GM21367 (cell line): ENCODE results near the gene DCLRE1A.
"Not testable (repeated sequence)": the region's sequence is repeated elsewhere in the genome, so short reads cannot be mapped to it uniquely, and the experiment has no call there.

ENCODE experiments used
- ATAC-seq: cut with Tn5 transposase; IDR thresholded peaks from one replicate; pipeline ENCODE4 v1.9.1; 2021; ENCODE audit not compliant: unreplicated experiment

Gene DCLRE1A

GRCh38 chr10:113859261-113859660 lies 5.4 kb upstream of the DCLRE1A start:
- peak; percentile 53 for ATAC-seq

DNA sequence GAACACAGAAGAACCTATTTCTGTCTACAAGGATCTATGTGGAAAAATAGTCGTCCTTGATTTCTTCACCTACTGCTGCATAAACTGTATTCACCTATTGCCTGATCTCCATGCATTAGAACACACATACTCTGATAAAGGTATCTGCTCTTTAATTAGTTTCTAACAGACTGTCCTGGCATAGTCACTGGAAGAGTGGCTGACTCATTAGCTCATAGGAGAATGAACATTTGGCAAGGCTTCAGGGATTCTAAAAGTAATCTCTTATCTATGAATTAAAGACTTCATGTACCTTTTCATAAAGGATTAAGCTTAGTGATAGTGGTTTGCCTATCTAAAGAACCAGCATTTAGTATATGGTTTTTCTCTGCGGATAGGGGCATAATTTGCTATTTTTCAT lies 4.7 kb upstream of the DCLRE1A start:
- ATAC-seq, result no peak

GRCh38 chr10:113857210-113857609 lies 3.3 kb upstream of the DCLRE1A start:
- no peak for ATAC-seq

DNA sequence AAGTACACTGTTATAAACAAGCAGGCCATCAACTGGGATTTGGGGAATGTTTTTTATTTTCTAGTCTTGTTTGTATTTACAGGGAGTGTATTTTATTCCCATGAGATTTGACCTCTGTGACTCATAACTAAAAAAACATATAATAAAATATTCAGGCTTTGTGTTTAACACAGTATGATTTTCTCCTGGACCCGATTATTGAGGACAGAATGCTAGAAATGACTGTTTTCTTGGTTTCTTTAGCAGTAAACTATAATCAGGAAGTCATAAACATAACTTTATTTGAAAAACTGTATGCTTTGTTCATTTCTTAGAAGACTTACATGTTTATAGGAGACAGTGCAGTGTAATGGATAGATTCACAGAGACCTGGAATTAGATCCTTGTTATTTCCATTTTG lies 2.7 kb upstream of the DCLRE1A start:
- ATAC-seq, result no peak

- peak; percentile 20 for ATAC-seq
Observed at GRCh38 chr10:113854761-113855588, 1.1 kb upstream of the DCLRE1A start.

GRCh38 chr10:113853578-113854012 lies 287 bp downstream of the DCLRE1A start:
- no peak for ATAC-seq

- ATAC-seq, result no peak
Observed at GRCh38 chr10:113849946-113850345, 3.9 kb downstream of the DCLRE1A start.

DNA sequence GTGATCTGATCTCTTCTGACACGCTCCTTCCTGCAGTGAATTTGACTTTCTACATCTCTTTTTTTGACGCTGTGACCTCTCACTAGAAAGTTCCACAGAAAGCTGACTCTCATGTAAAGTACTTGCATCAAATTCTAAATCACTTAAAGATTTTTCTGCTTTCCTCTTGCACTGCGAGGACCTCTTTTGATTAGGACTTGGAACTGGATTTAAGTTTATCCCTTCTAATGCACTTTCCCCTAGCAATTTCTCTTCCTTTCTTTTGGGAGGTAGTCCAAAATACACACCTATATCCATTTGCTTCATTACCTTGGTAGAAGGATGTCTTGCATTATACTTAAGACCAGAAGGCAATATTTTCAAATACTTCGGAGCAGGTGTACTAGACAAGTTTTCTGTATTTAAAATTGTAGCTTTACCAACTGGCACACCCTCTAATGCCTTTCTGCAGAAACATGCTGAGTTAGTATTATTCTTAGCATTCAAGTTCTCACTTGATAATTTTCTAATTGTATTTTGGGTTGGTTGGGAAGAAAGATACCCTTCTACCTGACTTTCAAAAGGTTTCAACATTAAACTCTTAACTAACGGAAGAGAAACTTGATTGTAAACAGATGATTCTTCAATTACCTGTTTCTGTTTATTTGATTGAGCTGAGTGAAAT lies 4.6 kb downstream of the DCLRE1A start:
- ATAC-seq, result no peak

GRCh38 chr10:113846036-113846435 lies 7.8 kb downstream of the DCLRE1A start:
- peak; percentile 51 for ATAC-seq

DNA sequence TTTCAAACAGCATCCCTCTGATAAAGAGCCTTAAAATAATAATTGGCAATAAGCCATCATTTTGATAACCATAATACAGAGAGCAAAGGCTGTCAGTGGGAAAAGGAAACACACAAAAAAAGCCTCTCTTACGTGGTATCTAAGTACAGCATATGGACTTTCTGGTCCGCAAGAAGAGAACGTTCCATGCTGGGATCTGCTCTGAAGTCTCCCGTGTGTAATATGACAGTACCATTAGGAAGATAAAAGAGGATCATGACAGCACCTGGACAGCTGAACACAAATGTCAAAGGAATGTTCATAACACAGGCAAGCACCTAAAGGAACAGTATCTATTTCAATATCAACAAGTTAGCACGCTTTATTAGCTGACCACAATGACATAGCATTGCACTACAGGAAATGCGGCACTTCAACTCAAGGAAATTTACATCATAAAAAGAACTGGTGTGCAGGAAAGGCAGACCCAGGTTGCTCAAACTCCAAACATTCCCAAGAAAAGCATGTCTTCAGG lies 9.9 kb downstream of the DCLRE1A start:
- ATAC-seq, result no peak

- ATAC-seq, result no peak
Observed at GRCh38 chr10:113842171-113842570, 11.7 kb downstream of the DCLRE1A start.

DNA sequence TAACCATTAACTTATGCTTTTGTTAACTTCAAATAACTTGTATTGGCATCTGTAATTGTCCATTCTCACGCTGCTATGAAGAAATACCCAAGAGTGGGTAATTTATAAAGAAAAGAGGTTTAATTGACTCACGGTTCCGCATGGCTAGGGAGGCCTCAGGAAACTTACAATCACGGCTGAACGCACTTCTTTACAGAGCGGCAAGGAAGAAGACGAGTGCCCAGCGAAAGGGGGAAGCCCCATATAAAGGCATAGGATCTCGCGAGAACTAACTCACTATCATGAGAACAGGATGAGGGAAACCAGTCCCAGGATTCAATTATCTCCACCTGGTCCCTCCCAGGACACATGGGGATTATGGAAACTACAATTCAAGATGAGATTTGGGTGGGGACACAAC lies 25.3 kb downstream of the DCLRE1A start:
- not testable (repeated sequence) for ATAC-seq

GRCh38 chr10:113825791-113826190 lies 28.1 kb downstream of the DCLRE1A start:
- ATAC-seq, result no peak

GRCh38 chr10:113823389-113823788 lies 30.5 kb downstream of the DCLRE1A start:
- no peak for ATAC-seq

DNA sequence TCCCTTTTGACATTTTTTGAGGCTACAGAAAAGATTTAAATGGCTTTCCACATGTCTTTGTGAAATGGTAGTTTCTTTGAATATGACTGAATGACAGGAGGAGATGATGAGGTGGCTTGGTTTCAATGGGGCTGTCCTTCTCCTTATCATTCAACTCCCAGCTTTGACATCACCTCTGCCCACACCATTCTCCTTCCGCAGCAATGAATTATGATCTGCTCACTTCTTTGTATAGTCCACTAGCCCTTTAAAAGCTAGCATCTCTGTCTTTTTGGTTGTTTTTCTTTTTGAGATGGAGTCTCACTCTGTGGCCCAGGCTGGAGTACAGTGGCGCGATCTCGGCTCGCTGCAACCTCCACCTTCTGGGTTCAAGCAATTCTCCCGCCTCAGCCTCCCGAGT lies 31.7 kb downstream of the DCLRE1A start:
- ATAC-seq, result no peak

DNA sequence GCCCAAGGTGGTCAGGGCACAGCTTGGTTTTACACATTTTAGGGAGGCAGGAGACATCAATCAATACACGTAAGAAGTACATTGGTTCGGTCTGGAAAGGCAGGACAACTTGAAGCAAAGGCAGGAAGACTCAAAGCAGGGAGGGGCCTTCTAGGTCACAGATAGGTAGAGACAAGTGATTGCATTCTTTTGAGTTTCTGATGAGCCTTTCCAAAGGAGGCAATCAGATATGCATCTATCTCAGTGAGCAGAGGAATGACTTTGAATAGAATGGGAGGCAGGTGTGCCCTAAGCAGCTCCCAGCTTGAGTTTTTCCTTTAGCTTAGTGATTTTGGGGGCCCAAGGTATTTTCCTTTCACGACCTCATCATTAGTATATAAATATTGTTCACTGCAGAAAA lies 32.6 kb downstream of the DCLRE1A start:
- ATAC-seq, result not testable (repeated sequence)

GRCh38 chr10:113820507-113820906 lies 33.4 kb downstream of the DCLRE1A start:
- no peak for ATAC-seq

DNA sequence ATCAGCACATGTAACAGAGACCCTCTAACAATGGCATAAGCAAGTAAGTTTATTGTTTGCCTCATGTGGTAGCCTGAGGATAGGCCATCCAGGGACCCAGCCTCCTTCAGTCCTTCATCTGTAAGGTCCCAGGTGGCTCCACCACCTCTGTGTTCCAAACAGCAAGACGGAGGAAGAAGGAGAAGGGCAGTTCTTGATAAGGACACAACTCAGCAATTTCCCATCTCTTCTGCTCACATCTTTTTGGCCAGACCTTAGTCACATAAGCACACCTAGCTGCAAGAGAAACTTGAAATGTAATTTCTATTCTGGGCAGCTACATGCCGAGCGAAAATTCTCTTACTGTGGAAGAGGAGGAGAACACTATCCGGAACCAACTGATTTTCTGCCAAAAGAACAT lies 33.9 kb downstream of the DCLRE1A start:
- ATAC-seq, result no peak

DNA sequence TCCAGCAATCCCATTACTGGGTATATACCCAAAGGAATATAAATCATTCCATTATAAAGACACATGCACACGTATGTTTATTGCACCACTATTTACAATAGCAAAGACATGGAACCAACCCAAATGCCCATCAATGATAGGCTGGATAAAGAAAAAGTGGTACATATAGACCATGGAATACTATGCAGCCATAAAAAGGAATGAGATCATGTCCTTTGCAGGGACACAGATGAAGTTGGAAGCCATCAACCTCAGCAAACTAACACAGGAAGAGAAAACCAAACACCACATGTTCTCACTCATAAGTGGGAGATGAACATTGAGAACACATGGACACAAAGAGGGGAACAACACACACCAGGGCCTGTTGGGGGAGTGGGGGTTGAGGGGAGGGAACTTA lies 39.2 kb downstream of the DCLRE1A start:
- not testable (repeated sequence) for ATAC-seq

- ATAC-seq, result no peak
Observed at GRCh38 chr10:113808168-113808567, 45.7 kb downstream of the DCLRE1A start.

- ATAC-seq, result no peak
Observed at GRCh38 chr10:113806503-113806902, 47.4 kb downstream of the DCLRE1A start.

DNA sequence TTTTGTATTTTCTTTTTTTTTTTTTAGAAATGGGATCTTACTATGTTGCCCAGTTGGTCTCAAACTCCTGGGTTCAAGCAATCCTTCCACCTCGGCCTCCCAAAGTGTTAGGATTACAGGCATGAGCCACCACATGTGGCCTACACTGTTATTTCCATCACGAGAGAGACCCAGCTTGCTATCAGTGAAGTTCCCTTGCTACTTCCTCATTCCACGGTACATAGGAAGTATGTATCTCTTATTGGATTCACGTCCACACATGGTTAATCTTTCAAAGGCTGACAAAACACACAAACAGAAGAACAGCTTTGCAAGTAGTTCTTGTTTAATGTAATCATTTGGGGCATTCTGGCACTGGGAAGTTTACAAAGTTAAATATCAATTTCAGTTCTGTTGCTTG lies 50.9 kb downstream of the DCLRE1A start:
- ATAC-seq, result no peak
